IPS DF 19.7 (cell line): ENCODE data around the gene KRIT1.
"Not testable (repeated sequence)": the region's sequence is repeated elsewhere in the genome, so short reads cannot be mapped to it uniquely, and the experiment has no call there.

Experiments
- DNase-seq: peaks from one replicate; pipeline ENCODE4 v3.0.0-alpha.2; 2013; ENCODE audit warnings: low read depth, low spot score

KRIT1 gene

DNA sequence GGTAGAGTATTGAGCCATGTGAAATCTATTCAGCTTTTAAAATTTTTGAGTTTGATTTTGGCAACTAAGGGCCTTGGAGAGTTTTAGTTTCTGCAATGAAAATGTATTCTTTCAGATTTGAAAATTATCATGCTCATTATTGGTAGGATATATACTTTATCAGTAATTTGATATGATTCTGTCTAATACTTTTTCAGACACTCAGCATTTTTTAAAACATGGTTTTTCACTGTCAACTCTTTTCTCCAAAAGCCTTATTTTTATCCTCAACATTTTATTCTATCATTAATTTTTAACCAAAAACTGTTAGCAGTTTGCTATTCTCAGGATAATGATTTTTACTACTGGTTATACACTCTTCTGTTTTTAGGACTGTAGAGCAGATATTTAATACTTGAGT lies 4.9 kb upstream of the KRIT1 start:
- no peak for DNase-seq

GRCh38 chr7:92246360-92247101 lies 817 bp upstream of the KRIT1 start:
- DNase-seq = no peak

DNA sequence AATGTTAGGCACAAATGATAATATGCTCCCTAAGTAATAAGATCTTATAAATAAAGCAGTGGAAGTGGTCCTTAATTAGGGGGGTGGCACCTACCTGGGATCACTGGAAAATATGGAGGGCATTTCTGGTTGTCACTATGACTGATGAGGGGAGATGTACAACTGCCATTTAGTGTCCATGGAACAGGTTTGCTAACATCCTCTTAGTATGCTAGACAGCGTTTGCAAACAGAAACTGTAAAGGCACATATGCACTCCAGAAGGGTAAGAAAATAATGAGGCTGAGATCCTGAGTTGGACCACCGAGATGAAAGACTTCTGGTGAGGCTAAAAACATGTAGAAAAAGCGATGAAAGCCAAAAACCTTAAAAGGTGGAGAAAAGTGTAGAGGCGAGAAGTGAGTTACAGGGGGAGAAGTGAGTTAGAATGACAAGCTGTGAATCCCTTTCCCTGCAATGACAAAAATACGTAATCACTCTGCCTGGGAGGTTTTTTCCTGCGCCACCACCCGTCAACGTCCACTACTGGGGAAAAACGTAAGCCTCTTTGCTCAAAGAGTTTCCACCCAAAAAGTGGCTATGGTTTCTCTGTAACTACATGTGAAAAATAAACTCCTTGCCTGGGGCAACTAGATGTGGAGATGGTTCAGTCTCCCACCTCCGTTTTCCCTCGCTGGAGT lies 767 bp downstream of the KRIT1 start:
- no peak for DNase-seq

DNA sequence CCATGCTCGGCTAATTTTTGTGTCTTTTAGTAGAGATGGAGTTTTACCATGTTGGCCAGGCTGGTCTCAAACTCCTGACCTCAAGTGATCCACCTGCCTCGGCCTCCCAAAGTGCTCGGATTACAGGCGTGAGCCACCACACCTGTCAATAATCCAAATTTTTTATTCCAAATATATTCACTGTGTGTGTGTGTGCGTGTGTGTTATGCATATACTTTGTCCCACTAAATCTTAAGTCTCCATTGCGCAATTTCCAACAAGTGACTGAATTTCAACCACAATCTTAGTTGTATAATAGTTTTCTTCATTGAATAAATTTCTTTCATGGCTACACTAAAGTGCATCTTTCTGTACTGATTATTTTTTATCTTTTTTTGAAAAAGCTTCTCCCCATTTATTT lies 2.7 kb downstream of the KRIT1 start:
- no peak for DNase-seq

DNA sequence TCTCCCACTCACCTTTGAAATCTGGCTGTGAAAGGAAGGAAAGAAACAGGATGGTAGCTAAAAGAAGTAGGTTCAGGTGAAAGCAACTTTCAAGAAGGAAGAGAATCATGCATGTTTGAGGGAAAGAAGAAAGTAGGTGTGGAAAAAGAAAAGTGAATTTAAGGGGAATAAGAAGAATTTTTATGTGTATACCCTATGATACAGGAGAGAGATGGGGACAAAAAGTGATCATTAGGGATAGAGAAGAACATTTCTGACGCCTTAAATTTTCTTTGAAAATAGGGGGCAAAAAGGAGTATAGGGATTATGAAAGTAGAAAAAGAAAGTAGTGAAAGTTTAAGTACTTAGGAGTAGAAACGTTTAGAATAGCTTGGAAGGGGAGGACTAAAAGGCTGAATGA lies 15.2 kb downstream of the KRIT1 start:
- no peak for DNase-seq

GRCh38 chr7:92228742-92229141 lies 17.0 kb downstream of the KRIT1 start:
- DNase-seq = no peak

GRCh38 chr7:92228100-92228499 lies 17.6 kb downstream of the KRIT1 start:
- DNase-seq = no peak

- no peak for DNase-seq
These were observed 18.7 kb downstream of the KRIT1 start for GRCh38 chr7:92226981-92227380.

DNA sequence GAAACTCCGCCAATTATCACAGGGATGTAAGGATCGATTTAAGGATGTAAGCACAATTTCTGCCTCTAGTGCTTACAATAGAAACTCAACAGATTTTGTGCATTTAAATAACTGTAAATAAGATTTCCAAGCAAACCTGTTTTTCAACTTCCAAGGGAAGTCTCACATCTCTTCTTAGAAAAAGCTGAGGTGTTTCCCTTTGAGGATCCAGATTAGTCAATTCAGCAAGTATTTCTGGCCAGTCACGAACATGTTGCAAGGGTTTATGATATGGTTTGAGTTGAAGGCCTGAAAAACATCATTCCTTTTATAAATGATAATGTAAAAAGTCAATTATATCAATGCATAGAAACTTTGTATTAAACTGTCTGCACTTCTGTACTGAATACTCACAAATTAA lies 23.9 kb downstream of the KRIT1 start:
- DNase-seq = no peak

DNA sequence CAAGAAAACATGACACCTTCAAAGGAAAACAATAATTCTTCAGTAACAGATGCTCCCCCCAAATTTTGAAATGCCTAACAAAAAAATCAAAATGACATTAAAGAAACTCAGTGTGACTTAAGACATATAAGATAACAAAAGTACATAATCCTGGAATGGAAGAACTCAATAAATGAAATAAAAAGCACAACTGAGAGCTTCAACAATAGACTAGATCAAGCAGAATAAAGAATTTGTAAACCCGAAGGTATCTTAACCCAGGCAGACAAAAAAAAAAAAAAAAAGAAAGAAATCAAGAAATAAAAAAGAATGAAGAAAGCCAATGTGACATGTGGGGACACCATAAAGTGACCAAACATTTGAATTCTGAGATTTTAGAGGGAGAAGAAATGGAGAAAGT lies 39.0 kb downstream of the KRIT1 start:
- no peak for DNase-seq

DNA sequence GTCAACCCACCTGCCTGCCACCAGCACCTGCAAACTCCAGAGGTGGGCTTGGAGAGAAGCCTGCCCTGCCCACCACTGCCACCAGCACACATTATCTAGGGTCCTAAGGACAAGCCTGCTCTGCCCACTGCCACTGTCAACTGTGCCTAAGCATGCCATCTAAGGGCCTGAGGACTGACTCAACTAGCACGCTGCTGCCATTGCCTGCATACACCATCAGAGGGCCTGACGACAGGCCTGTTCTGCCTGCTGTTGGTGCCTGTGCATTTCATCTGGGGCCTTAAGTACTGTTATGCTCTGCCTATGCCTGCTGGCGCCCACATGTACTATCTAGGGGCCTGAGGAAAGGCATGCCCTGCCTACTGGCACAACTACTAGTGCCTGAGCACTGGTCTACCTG lies 39.7 kb downstream of the KRIT1 start:
- DNase-seq = no peak

DNA sequence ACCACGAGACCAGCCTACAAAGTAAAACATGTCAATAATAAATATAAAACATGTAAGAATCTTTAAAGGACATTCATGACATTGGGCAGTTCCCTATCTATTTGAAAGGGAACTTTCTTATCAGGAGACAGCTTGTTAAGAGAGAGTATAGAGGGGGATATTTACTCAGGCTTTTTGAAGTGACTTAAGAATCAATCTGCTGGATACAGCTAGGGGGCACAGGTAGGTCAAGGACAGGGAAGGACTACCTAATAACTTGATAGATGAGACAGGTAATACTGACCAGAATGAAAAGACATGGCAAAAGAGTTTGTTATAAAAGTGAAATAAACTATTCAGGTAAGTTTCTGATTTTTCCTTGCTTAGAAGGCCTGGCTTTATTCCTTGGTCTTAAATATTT lies 44.9 kb downstream of the KRIT1 start:
- no peak for DNase-seq

DNA sequence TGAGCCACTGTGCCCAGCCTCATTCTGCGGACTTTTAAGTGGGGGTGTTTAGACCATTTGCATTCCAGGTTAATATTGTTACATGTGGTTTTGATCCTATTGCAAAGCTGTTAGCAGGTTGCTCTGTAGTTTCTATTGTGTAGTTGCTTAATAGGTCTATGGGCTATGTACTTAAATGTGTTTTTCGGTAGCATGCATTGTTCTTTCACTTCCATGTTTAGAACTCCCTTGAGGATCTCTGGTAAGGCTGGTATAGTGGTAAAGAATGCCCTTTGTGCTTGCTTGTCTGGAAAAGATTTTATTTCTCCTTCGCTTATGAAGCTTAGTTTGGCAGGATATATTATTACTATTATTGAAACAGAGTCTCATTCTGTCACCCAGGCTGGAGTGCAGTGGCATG lies 53.4 kb downstream of the KRIT1 start:
- DNase-seq = no peak

DNA sequence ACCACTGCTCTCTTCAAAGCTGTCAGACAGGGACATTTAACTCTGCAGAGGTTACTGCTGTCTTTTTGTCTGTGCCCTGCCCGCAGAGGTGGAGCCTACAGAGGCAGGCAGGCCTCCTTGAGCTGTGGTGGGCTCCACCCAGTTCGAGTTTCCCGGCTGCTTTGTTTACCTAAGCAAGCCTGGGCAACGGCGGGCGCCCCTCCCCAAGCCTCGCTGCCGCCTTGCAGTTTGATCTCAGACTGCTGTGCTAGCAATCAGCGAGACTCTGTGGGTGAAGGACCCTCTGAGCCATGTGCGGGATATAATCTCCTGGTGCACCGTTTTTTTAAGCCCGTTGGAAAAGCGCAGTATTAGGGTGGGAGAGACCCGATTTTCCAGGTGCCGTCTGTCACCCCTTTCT lies 56.5 kb downstream of the KRIT1 start:
- DNase-seq = not testable (repeated sequence)

- not testable (repeated sequence) for DNase-seq
These were observed 61.4 kb downstream of the KRIT1 start for GRCh38 chr7:92184294-92184693.

DNA sequence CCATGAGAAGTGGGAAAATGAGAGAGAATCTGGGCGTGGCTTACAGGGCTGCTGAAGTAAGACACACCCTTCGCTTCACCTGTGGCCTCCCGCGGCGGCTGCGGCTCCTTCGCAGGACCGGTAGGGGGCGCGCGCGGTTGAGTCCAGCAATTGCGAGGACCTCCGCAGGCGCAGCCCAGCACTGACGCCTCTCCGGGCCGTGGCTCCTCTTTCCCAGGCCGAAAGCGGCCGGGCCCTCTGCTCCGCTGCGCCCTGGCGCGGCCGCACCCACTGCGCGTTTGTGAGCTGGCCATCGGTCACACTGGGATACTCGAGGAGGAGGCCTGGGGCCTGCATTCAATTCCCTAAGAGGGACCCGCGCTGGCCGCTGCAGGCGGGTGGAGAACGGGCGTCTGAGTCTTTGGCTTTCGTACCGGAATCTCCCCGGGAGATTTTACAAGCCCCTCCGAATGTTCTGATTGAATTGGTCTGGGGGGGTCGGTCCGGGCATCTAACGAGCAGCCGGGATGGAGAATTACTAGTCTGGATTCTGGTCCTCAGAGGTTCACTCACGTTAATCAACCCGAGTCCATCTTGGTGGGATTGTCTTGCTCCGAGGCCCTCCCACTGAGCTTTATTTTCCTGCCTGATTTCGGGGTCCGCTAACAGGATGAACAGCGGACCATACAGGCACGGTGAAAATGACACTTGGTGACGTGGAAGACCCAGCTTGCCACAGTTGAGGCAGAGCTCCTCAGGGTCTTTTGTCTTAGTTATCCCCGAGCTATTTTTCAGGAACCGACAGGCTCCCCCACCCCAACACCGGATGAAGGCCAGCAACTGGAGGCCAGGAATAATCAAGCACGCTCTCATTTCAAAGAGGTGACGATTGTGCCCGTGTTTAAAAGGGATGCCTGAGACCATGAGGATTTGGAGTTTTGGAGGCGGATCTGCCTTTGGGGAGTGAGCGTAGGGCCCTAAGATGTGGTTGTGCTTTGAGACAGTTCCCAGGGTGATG lies 66.5 kb downstream of the KRIT1 start, which contains the start of gene LRRD1:
LRRD1 (minus strand) TSS at position 215 of the 997 bp plus-strand sequence. CDS start 13,940 bp downstream, outside the sequence.
- peak; percentile 57 for DNase-seq

DNA sequence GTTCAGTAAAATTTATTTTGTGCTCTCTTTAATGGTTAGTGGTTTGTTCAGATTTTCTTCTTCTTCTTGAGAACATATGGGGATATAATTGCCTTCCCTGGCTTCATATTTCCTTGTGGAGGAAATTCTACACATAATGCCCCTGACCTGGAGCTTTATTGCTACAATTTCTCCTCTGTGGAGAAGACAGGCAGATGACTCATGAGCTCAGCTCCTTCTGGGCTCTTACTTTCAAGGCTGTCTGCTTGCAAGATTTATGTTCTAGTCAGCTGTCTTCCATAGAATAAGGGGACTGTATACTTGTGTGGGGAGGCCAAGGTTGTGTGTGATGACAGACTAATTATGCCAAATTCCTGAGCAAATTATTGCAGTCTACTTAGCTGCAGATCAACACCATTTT lies 68.4 kb downstream of the KRIT1 start:
- no peak for DNase-seq

GRCh38 chr7:92169529-92169928 lies 76.2 kb downstream of the KRIT1 start:
- not testable (repeated sequence) for DNase-seq

DNA sequence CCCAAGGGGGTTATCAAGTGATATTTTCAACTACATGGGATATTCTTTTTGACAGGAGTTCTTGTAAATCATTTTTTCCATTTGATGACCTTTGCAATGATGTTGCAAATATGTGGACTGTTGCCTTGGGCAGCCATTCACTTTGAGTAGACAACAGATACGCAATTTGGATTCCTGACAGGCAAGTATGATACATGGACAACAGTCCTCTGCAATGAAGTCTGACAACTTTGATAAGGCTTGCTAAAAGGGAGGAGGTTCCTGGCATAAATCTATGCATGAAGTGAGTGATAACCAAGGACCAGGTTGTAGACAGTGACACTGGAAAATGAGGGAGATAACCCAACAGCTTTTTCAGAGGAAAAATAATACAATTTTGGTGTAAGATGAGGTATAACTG lies 84.4 kb downstream of the KRIT1 start:
- no peak for DNase-seq

- DNase-seq = no peak
These were observed 86.8 kb downstream of the KRIT1 start for GRCh38 chr7:92158660-92159575.

- no peak for DNase-seq
These were observed 88.7 kb downstream of the KRIT1 start for GRCh38 chr7:92156990-92157389.
